ENCODE data around the gene EPHB3. TPM values are rescaled to one million over a fixed set of nuclear protein-coding genes. Genes with fewer than 3 reads are reported as not detected.

Gene EPHB3
- polyA plus RNA-seq, 2 of the 4 experiments (the other 2 are of a cell fraction), result 0.36 to 0.50 TPM

DNA sequence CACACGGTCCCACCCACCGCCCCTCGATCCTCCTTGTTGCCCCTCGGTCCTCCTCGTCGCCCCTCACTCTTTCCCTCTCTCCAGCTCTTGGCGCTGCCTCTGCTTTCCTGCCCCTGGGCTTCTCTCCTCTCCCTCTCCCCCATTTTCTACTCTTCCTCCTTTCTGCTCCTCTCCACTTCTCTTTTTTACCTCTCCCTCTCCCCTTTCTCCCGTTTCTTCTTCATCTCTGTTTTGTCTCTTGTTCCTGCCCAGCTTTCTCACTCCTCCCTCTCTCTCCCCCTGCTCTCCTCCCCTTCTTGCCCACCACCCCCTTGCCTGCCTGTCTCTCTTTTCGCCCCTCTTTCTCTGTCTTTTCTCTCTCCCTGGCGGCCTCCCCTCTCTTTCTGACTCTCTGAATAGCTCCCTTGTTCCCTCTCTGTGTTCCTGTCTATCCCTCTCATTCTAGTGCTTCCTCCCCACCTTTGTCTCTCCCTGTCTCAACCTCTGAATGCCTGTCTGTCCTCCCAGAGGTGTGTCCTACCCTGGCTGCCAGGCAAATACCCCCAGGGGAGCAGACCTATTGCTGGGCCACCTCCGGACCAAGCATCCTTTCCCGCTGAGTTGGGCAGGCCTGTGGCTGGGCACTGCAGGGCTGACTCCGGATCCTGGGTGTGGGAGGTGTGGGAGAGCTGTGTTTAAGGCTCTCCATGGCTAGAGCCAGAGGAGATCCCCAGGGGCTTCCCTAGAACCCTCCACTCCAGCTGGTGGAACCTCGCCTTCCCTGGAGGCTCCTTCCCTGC, 41.0 kb downstream of the EPHB3 start:
- WGBS (ENCODE audit: missing lambda C conversion rate), result 54% methylated on average over 11 of the region's 14 CpGs
- no peak for FAIRE-seq
- no peak overlapping the region for H3K4me3 ChIP-seq
- peak in 1 of 2 experiments; percentile 52; a peak in 3 of 6 replicates for ATAC-seq
- ChIA-PET POLR2A (no interaction called here), CTCF (interaction anchor here (0.6 to 1.4 kb wide), 5 partner anchors 9 to 184 kb away, joined by 3 to 4 read pairs (median 3); partner anchors contain the start of gene EPHB3)
- no peaks in the 10 kb centered on the region for H3K9me3 ChIP-seq
- H3K4me2 ChIP-seq, result no peak overlapping the region
- TF ChIP-seq RARB (CRISPR knock-in tag; IDR thresholded peaks at IDR 0.05) (no peak), TP53 (CRISPR knock-in tag; IDR thresholded peaks at IDR 0.05) (no peak), KDM1A (IDR thresholded peaks at IDR 0.05; ENCODE audit: low read depth) (no peak), EHF (CRISPR knock-in tag; IDR thresholded peaks at IDR 0.05) (no peak), HOXB5 (CRISPR knock-in tag; IDR thresholded peaks at IDR 0.05) (no peak), PHF8 (IDR thresholded peaks at IDR 0.05; ENCODE audit: borderline replicate concordance, low read depth) (no peak), CEBPB (IDR thresholded peaks at IDR 0.05) (no peak), SREBF2 (IDR thresholded peaks at IDR 0.05) (no peak)
- TF ChIP-seq, protein P1, sequence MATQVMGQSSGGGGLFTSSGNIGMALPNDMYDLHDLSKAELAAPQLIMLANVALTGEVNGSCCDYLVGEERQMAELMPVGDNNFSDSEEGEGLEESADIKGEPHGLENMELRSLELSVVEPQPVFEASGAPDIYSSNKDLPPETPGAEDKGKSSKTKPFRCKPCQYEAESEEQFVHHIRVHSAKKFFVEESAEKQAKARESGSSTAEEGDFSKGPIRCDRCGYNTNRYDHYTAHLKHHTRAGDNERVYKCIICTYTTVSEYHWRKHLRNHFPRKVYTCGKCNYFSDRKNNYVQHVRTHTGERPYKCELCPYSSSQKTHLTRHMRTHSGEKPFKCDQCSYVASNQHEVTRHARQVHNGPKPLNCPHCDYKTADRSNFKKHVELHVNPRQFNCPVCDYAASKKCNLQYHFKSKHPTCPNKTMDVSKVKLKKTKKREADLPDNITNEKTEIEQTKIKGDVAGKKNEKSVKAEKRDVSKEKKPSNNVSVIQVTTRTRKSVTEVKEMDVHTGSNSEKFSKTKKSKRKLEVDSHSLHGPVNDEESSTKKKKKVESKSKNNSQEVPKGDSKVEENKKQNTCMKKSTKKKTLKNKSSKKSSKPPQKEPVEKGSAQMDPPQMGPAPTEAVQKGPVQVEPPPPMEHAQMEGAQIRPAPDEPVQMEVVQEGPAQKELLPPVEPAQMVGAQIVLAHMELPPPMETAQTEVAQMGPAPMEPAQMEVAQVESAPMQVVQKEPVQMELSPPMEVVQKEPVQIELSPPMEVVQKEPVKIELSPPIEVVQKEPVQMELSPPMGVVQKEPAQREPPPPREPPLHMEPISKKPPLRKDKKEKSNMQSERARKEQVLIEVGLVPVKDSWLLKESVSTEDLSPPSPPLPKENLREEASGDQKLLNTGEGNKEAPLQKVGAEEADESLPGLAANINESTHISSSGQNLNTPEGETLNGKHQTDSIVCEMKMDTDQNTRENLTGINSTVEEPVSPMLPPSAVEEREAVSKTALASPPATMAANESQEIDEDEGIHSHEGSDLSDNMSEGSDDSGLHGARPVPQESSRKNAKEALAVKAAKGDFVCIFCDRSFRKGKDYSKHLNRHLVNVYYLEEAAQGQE (IDR thresholded peaks at IDR 0.05), result no peak
- TF ChIP-seq, protein P2, sequence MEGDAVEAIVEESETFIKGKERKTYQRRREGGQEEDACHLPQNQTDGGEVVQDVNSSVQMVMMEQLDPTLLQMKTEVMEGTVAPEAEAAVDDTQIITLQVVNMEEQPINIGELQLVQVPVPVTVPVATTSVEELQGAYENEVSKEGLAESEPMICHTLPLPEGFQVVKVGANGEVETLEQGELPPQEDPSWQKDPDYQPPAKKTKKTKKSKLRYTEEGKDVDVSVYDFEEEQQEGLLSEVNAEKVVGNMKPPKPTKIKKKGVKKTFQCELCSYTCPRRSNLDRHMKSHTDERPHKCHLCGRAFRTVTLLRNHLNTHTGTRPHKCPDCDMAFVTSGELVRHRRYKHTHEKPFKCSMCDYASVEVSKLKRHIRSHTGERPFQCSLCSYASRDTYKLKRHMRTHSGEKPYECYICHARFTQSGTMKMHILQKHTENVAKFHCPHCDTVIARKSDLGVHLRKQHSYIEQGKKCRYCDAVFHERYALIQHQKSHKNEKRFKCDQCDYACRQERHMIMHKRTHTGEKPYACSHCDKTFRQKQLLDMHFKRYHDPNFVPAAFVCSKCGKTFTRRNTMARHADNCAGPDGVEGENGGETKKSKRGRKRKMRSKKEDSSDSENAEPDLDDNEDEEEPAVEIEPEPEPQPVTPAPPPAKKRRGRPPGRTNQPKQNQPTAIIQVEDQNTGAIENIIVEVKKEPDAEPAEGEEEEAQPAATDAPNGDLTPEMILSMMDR (IDR thresholded peaks at IDR 0.05), result no peak
- no peaks in the 10 kb centered on the region for H3K4me1 ChIP-seq
- H3K27ac ChIP-seq, result no peak overlapping the region
- DNase-seq (ENCODE audit: low read depth in 1 of 2, low spot score in 1 of 2), result peak in 1 of 2 experiments; percentile 9

DNA sequence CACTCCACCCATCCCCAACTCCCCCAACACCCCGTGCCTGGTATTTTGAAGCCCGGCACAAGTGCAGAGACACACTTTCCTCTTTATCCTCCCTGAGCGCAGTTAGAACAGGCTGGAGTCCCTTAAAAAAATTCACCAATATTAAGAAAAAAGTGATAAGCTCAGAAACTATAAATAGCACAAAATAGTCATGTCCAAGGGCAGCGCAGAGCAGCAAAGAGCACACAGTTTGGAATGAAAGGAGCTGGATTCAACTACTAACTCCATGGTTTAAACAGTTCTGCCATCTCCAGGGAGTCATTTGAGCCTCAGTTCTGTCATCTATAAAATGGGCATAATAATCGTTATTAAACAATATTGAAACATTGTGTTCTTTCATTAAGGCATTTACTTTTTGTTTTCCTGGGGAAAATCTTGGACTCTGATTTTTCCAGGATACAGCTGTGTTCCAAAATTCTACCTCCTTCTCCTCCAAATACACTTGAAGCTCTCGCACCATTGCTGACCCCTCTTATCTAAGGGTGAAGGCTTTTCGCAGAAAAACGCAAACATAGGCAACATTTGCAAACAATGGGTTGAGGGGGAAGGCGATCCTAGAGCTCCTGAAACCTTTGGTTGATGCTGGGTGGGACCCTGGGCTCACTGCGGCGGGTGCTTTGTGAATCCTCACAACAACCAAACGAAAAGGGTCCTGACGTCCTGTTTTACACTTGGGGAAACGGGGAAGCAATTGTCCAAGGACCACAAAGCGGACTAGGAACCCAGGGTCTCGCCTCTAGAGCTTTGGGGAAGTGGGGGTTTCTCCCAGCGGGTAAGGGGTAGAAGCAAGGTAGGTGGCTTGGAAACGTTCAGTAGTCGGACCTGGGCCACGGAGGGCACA, 41.8 kb downstream of the EPHB3 start:
- FAIRE-seq, result no peak
- no peak overlapping the region for H3K4me2 ChIP-seq
- CTCF ChIA-PET, result interaction anchor here (1.0 to 1.4 kb wide), 3 partner anchors 9 to 124 kb away, joined by 3 read pairs; no protein-coding TSS in a partner anchor

More for the DNA sequence above, 41.8 kb downstream of the EPHB3 start:
- no peak for TF ChIP-seq FOXS1 (CRISPR knock-in tag; IDR thresholded peaks at IDR 0.05)
- no peak for TF ChIP-seq CEBPB (IDR thresholded peaks at IDR 0.05)
- TF ChIP-seq HOXA7 (CRISPR knock-in tag; IDR thresholded peaks at IDR 0.05), result no peak
- no peak for TF ChIP-seq HEYL (CRISPR knock-in tag; IDR thresholded peaks at IDR 0.05)
- TF ChIP-seq NR3C1 (IDR thresholded peaks at IDR 0.05), result no peak
- TF ChIP-seq POLR2A (IDR thresholded peaks at IDR 0.05; ENCODE audit: low read length), result no peak
- no peak for TF ChIP-seq ZSCAN20 (CRISPR knock-in tag; IDR thresholded peaks at IDR 0.05)
- TF ChIP-seq GATA3 (IDR thresholded peaks at IDR 0.05; ENCODE audit: borderline replicate concordance), result no peak
- TF ChIP-seq HDAC2 (IDR thresholded peaks at IDR 0.05), result no peak
- TF ChIP-seq POLR2AphosphoS2 (conservative IDR thresholded peaks at IDR 0.05; ENCODE audit: low read length), result no peak
- TF ChIP-seq EHF (CRISPR knock-in tag; IDR thresholded peaks at IDR 0.05), result no peak
- TF ChIP-seq, protein P3, sequence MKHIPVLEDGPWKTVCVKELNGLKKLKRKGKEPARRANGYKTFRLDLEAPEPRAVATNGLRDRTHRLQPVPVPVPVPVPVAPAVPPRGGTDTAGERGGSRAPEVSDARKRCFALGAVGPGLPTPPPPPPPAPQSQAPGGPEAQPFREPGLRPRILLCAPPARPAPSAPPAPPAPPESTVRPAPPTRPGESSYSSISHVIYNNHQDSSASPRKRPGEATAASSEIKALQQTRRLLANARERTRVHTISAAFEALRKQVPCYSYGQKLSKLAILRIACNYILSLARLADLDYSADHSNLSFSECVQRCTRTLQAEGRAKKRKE (CRISPR knock-in tag; IDR thresholded peaks at IDR 0.05; ENCODE audit: low read depth), result no peak
- TF ChIP-seq CHD4 (IDR thresholded peaks at IDR 0.05; ENCODE audit: borderline replicate concordance), result no peak
- DNase-seq (ENCODE audit: low read depth in 1 of 2, low spot score in 1 of 2) (no peak), ATAC-seq (no peak)
- POLR2A ChIA-PET, result no interaction called here
- WGBS (ENCODE audit: missing lambda C conversion rate), result 51% methylated on average over 16 of the region's 20 CpGs
- no peak overlapping the region for H3K4me3 ChIP-seq
- no peaks in the 10 kb centered on the region for H3K4me1 ChIP-seq
- no peaks in the 10 kb centered on the region for H3K9me3 ChIP-seq
- H3K27ac ChIP-seq, result no peak overlapping the region
